ENCODE data around the gene GORASP2. TPM values are rescaled to one million over a fixed set of nuclear protein-coding genes. Genes with fewer than 3 reads are reported as not detected.

GORASP2 gene
- total and polyA plus RNA-seq, 2 of the 4 experiments (the other 2 are of a cell fraction) = 53.1 to 156 TPM

GRCh38 chr2:170911314-170911889 is 17.7 kb upstream of the GORASP2 start:
- ATAC-seq (ENCODE audit: low read depth) = no peak
- POLR2A ChIA-PET (ENCODE audit: unreplicated experiment) = no interaction called here

More at GRCh38 chr2:170911314-170911889, 17.7 kb upstream of the GORASP2 start:
- no TSS peak for BruUV-seq (replicated peaks)
- Histone ChIP-seq H3K18ac (ENCODE audit: low read depth, low read length) (no peak overlapping the region), H3K14ac (replicated peaks; ENCODE audit: low read depth, low read length) (no peak overlapping the region), H3K9me1 (ENCODE audit: insufficient read depth, low read length) (no peaks in the 10 kb centered on the region), H4K8ac (ENCODE audit: low read depth in 2 of 2, low read length in 2 of 2) (no peak overlapping the region), H2AFZ (replicated peaks; ENCODE audit: low read length, poor library complexity) (no peak overlapping the region), H3K36me3 (ENCODE audit: control insufficient read depth, insufficient read depth, low read length) (no peaks in the 10 kb centered on the region), H3K4me2 (ENCODE audit: low read depth, low read length) (no peak overlapping the region), H3K27me3 (ENCODE audit: control insufficient read depth, insufficient read depth, low read length) (no peaks in the 10 kb centered on the region), H3K4me1 (ENCODE audit: control insufficient read depth, insufficient read depth, low read length) (no peaks in the 10 kb centered on the region), H3K4me3 (ENCODE audit: insufficient read depth, low read depth, low read length) (no peak overlapping the region), H2BK20ac (ENCODE audit: low read depth, low read length) (no peak overlapping the region), H2AK5ac (ENCODE audit: low read depth, low read length) (no peak overlapping the region), H2BK120ac (ENCODE audit: low read depth, low read length) (no peak overlapping the region), H4K20me1 (ENCODE audit: insufficient read depth, low read length) (no peaks in the 10 kb centered on the region), H3K9me3 (ENCODE audit: control insufficient read depth, insufficient read depth, low read length) (peaks cover 13% of the 10 kb centered on the region), H2BK15ac (ENCODE audit: low read depth, low read length) (no peak overlapping the region), H3K56ac (ENCODE audit: extremely low read depth, insufficient read depth, low read length) (no peak overlapping the region), H2AK9ac (replicated peaks; ENCODE audit: low read depth, low read length, poor library complexity) (no peak overlapping the region), H3K27ac (ENCODE audit: insufficient read depth, low read length) (no peak overlapping the region), H2BK5ac (ENCODE audit: low read depth, low read length, poor library complexity, severe bottlenecking) (no peak overlapping the region), H4K91ac (ENCODE audit: insufficient read depth, low read depth, low read length) (no peak overlapping the region), H3K9ac (ENCODE audit: low read depth, low read length) (no peak overlapping the region), H3K79me1 (ENCODE audit: low read depth in 1 of 2, low read length in 2 of 2) (no peaks in the 10 kb centered on the region), H4K5ac (ENCODE audit: low read depth, low read length) (no peak overlapping the region), H3K23ac (ENCODE audit: low read depth, low read length) (no peak overlapping the region), H3K4ac (ENCODE audit: low read depth, low read length) (no peak overlapping the region)
- no peak for DNase-seq
- in situ Hi-C loops (cut with MboI; ENCODE audit: low sequenced_read_pairs) = no loop called here
- CTCF ChIA-PET = interaction anchor here (1.0 kb wide), 1 partner anchor 17 kb away, joined by 3 read pairs; no protein-coding TSS in a partner anchor
- WGBS, 2 experiments (ENCODE audit: extremely low coverage in 2 of 2, insufficient read length in 1 of 2) = no CpG with 5 or more reads among the region's 5 CpGs
- dilution Hi-C loops (cut with HindIII; ENCODE audit: low sequenced_read_pairs, unreplicated experiment) = no loop called here
- intact Hi-C loops (cut with micrococcal nuclease) = no loop called here
- TF ChIP-seq MAZ (IDR thresholded peaks at IDR 0.05; ENCODE audit: borderline replicate concordance, low read depth, low read length) (no peak), CTCF (conservative IDR thresholded peaks at IDR 0.05; ENCODE audit: low read depth, low read length) (no peak), RAD21 (IDR thresholded peaks at IDR 0.05; ENCODE audit: low read length) (no peak), CEBPB (IDR thresholded peaks at IDR 0.05; ENCODE audit: low read depth, low read length) (no peak), BHLHE40 (IDR thresholded peaks at IDR 0.05; ENCODE audit: low read depth, low read length) (no peak), SMC3 (IDR thresholded peaks at IDR 0.05; ENCODE audit: low read depth, low read length) (no peak), RCOR1 (IDR thresholded peaks at IDR 0.05; ENCODE audit: insufficient replicate concordance, low read length) (no peak), CHD1 (IDR thresholded peaks at IDR 0.05; ENCODE audit: low read depth, low read length) (no peak), FOS (IDR thresholded peaks at IDR 0.05; ENCODE audit: low read depth, low read length) (no peak), USF2 (IDR thresholded peaks at IDR 0.05; ENCODE audit: low read depth, low read length) (no peak), POLR2A (IDR thresholded peaks at IDR 0.05; ENCODE audit: low read depth, low read length) (no peak), MXI1 (IDR thresholded peaks at IDR 0.05; ENCODE audit: borderline replicate concordance, low read depth, low read length) (no peak), NFE2L2 (IDR thresholded peaks at IDR 0.05; ENCODE audit: low read depth, low read length) (no peak), RFX5 (IDR thresholded peaks at IDR 0.05; ENCODE audit: low read depth, low read length) (no peak), MAFK (IDR thresholded peaks at IDR 0.05; ENCODE audit: low read depth, low read length) (no peak)
- TF ChIP-seq, protein P1, sequence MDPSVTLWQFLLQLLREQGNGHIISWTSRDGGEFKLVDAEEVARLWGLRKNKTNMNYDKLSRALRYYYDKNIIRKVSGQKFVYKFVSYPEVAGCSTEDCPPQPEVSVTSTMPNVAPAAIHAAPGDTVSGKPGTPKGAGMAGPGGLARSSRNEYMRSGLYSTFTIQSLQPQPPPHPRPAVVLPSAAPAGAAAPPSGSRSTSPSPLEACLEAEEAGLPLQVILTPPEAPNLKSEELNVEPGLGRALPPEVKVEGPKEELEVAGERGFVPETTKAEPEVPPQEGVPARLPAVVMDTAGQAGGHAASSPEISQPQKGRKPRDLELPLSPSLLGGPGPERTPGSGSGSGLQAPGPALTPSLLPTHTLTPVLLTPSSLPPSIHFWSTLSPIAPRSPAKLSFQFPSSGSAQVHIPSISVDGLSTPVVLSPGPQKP (IDR thresholded peaks at IDR 0.05; ENCODE audit: borderline replicate concordance, low read depth, low read length) = no peak
